ENCODE measurements around the gene CYB561D1.

GRCh38 chr1:109501644-109502363 lies 7.9 kb downstream of the CYB561D1 start:
- TF ChIP-seq CTCF (IDR thresholded peaks at IDR 0.05) (no peak), EP300 (IDR thresholded peaks at IDR 0.05) (no peak)

Data from esophagus muscularis mucosa (tissue), 3 donors.